GM04504 (cell line): ENCODE data around the gene RPA3.
"Not testable (repeated sequence)": the region's sequence is repeated elsewhere in the genome, so short reads cannot be mapped to it uniquely, and the experiment has no call there.

Experiments used
- DNase-seq: peaks from one replicate; pipeline ENCODE4 v3.0.0-alpha.2; 2012; ENCODE audit warnings: low read depth

Gene RPA3

GRCh38 chr7:7694542-7694941 lies 23.9 kb downstream of the RPA3 start:
- DNase-seq, result no peak

DNA sequence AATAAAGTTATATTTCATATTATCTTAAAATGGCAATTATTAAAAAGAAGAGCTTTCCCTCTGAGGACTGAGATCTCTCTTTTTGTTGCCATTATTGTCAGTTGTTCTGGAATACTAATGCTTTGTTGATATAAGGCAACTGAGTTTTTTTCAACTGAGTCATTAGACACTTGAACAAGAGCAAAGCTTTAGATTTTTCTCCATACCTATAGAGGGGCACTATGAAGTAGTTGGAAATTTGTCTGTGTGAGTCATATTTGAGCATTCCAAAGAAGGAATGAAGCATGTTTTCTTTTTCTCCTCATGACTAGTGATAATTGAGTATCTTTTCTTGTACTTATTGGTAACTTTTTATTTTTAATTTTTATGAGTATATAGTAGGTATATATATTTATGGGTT lies 24.5 kb downstream of the RPA3 start:
- DNase-seq, result peak; percentile 9

DNA sequence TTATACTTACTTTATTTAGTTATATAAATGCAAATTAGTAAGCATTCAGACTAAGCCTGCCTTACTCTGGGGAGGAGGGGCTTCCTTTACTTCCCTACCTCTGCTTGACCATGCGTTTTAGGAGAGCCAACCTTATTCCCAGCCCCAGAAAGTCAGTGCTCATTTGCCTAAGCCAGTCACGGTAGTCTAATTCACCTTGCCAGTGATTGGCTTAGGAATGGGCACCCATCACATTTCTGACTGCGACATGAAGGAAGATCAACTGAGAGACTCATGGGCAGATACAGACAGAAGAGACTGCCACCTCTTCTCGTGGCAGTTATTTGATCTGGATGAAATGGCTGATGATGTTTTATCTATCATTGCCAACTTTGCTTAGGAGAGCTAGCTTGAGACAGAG lies 29.5 kb downstream of the RPA3 start:
- no peak for DNase-seq

DNA sequence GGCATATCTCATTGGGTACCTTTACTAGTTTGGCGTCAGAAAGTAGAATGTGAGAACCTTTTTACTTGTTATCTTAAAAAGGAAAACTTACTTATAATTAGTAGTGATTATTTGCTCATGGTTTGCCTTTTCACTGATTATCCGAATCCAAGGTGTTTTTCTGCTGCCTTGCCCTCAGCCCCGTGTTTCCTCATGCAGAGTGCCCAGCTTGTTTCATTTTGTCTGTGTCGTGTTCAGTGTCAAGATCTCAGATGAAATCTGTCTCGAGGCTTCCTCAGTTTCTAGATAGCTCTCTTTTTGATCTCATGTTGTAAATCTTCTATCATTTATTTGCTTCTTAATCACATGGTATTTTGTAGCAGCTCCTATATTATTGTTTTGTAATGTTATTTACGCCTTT lies 30.1 kb downstream of the RPA3 start:
- DNase-seq, result no peak

DNA sequence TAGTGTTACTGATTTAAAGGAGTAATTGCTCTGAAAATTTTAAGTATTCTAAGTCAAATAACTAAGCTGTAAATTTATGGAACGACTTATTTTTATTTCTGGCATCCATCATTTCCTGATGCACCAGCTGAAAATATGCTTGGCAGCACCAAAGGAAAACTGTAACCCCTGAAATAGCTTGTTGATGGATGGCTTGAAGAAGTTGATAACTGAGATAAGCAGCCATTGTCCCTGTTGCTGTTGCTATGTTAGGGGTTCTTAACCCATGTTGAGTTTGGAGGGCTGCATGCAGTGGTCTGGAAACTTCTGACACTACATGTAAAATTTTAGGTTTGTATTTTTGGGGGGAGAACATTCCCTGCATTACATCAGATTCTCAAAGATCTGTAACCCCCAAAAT lies 30.6 kb downstream of the RPA3 start:
- no peak for DNase-seq

DNA sequence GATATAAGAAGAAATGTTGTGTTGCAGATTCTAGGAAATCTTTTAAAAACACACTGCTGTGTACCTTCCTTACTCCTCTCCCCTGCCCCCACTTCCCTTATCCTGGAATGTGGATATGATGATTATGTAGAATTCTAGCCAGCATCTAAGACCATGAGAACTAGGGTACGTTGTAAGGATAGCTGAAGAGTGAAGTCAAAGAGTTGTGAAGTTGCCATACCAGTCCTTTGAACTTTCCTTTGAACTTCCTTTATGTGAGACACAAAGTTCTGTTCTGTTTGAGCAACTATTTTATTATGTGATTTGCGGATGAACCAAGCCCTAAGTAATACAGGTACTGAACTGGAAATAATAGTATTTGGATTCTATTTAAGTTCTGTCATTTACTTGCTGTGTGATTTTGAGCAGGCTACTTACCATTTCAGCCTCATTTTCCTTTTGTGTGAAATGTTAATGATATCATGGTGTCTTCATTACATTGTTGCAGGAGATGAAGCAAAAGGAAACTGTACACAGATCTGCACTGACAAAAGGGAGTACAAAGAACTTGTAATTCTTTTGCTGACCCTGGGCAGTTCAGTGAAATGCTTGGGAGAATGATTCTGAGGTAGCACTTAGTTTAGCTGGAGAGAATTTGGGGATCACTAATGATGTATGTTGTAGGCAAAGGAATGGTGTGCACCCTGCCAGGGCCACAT lies 31.4 kb downstream of the RPA3 start:
- no peak for DNase-seq

DNA sequence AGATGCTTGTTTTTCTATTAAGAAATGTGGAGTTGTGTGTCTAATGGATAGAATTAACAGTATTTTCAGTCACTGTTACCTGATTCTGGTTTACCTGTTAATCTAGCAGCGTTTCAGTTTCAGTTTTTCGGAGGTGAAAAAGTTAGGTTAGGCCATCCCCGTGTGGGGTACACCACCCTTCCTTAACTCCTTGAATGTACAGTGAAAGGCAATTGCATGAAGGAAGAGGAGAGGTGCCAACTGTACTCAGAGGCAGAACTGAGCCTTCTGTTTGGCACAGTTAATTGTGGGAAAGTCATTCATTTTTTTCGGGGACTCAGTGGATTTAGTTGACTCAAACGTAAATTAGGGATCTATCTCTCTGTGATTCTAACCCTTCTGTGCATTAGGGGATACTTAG lies 35.5 kb downstream of the RPA3 start:
- DNase-seq, result no peak

DNA sequence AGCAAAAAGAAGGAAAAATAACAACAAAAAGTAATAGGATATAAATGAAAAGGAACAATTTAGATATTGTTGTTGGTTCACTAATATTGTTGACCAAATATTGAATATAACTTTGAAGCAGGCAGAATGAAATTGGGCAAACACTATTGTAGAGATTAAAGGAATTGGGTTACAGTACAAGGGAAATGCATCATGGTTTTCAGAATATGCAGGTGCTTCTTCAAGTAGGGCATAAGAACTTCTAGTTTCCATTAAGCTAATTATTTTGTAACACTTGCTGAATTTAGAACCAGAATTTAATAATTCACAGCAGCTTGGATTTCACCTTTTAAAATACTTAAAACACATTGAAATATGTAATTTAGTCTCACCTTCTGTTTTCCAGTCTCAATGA lies 36.5 kb downstream of the RPA3 start:
- DNase-seq, result no peak

GRCh38 chr7:7681191-7681935 lies 37.0 kb downstream of the RPA3 start:
- DNase-seq, result peak; percentile 32

- DNase-seq, result not testable (repeated sequence)
These were observed 38.8 kb downstream of the RPA3 start for GRCh38 chr7:7679640-7680039.

- DNase-seq, result no peak
These were observed 42.7 kb downstream of the RPA3 start for GRCh38 chr7:7675686-7676085.

- DNase-seq, result no peak
These were observed 45.2 kb downstream of the RPA3 start for GRCh38 chr7:7673240-7673550.

GRCh38 chr7:7672545-7673239 lies 45.7 kb downstream of the RPA3 start:
- no peak for DNase-seq

GRCh38 chr7:7671361-7671760 lies 47.0 kb downstream of the RPA3 start:
- no peak for DNase-seq

DNA sequence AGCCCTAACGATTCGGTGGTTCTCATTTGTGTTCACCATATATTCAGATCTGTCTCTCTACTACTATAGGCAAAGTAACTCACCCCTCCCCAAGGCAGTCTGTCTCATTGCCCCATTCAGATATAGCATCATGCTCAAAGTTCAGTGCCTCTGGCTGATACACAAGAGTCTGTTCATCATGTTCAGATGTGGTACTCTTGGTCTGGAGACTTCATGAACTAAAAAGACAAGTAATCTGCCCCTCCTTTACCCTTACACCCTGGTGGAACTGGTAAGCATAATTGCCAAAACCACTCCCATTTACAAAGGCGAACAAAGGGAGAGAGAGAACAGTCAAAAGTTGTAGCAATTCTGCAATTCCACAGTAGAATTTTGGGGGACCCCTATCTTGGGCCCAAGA lies 47.9 kb downstream of the RPA3 start:
- no peak for DNase-seq

GRCh38 chr7:7668706-7669105 lies 49.7 kb downstream of the RPA3 start:
- DNase-seq, result no peak

DNA sequence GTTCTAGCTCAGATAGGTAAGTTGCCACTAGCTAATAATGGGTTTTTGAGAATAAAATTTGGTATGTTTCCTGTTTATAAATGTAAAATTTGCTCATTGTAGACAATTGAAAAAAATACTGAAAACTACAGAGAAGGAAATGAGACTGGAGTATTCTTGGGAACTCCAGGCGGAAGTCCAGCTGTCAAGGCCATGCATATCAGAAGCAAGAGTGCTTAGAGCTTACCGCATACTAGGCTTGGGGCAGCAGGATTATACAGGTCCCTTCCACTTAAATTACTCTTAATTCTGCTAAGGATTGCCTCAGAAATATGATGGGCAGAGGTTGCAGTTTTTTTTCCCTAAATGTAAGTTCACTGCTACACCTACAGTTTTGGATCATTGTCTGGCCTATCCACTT lies 51.2 kb downstream of the RPA3 start:
- DNase-seq, result no peak

- no peak for DNase-seq
These were observed 53.4 kb downstream of the RPA3 start for GRCh38 chr7:7665031-7665430.

DNA sequence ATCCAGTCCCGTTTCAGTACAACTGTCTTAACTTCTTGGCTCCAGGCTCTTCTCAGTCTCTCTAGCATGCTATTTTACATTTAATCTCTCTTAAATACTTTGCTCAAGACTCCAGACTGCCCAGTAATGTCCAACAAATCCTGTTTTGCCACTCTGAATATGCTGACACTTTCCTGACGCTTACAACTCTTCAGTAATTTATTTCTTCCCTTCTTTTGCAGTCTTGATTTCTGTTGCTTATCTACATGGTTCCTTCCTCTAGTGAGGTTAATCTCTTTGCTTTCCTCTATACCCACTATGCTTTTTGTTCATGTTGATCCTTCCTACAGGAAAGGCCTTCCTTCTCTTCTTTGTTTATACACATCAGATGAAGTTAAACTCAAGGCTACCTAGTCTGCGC lies 54.1 kb downstream of the RPA3 start:
- no peak for DNase-seq

- DNase-seq, result no peak
These were observed 55.9 kb downstream of the RPA3 start for GRCh38 chr7:7662527-7662926.

DNA sequence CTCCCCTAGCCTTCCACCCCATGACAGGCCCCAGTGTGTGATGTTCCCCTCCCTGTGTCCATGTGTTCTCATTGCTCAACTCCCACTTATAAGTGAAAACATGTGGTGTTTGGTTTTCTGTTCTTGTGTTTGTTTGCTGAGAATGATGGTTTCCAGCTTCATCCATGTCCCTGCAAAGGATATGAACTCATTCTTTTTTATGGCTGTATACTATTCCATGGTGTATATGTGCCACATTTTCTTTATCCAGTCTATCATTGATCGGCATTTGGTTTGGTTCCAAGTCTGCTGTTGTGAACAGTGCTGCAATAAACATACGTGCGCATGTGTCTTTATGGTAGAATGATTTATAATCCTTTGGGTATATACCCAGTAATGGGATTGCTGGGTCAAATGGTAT lies 61.9 kb downstream of the RPA3 start:
- not testable (repeated sequence) for DNase-seq

- DNase-seq, result no peak
These were observed 63.3 kb downstream of the RPA3 start for GRCh38 chr7:7654964-7655715.
